ENCODE measurements around the gene LPCAT2.
"Not testable (repeated sequence)": the region's sequence is repeated elsewhere in the genome, so short reads cannot be mapped to it uniquely, and the experiment has no call there.

LPCAT2 gene

GRCh38 chr16:55576384-55576783 is 67.5 kb downstream of the LPCAT2 start:
- in situ Hi-C loops (cut with MboI; ENCODE audit: low sequenced_read_pairs) = no loop called here

DNA sequence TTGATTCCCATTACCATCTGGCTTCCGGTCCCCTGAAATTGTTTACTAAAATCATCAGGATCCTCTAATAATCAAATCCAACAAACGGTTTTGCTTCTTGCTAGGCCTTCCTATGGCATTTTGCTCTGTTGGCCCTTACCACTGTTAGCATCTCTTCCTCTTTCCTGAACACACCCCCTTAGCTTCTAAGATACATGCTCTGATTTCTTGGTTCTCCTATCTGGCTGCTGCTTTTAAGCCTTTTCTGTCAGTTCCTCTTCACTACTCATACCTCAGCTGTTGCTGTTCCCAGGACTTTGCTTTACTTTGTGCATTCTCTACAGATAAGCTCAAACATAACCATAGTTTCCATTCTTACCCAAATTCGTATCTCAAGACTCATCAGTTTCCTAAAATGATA is 69.0 kb downstream of the LPCAT2 start:
- in situ Hi-C loops (cut with MboI; ENCODE audit: low sequenced_read_pairs) = no loop called here

DNA sequence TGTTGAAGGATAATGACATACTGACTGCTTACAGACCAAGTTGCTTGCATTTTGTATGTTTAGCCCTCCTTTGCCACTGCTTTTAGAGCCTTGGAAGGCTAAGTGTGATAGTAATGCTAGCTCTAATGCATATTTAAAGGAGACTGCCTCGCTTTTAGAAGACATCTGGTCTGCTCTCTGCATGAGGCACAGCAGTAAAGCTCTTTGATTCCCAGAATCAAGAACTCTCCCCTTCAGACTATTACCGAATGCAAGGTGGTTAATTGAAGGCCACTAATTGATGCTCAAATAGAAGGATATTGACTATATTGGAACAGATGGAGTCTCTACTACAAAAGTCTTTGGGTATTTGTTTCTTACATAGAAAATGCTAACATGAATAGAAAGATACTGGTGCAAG is 76.8 kb downstream of the LPCAT2 start:
- in situ Hi-C loops (cut with MboI; ENCODE audit: low sequenced_read_pairs) = no loop called here

GRCh38 chr16:55588799-55589198 is 79.9 kb downstream of the LPCAT2 start:
- in situ Hi-C loops (cut with MboI; ENCODE audit: low sequenced_read_pairs) = no loop called here

DNA sequence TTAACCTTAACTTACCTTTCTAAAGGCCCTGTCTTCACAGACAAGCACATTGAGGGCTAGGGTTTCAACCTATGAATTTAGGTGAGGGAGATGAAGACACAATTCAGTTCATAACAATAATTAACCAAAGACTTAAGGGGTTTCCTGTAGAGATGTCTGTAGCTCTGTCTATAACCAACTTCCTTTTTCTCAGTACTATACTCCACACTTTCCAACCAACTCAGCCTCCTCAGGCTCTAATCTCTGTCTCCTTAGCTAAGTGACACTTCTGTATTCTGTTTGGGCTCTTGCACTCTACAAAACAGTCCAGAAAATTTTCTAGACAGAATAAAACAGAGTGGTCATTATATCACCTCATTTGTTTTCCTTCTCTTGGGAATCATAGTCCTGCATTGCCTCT is 83.4 kb downstream of the LPCAT2 start:
- in situ Hi-C loops (cut with MboI; ENCODE audit: low sequenced_read_pairs) = no loop called here

DNA sequence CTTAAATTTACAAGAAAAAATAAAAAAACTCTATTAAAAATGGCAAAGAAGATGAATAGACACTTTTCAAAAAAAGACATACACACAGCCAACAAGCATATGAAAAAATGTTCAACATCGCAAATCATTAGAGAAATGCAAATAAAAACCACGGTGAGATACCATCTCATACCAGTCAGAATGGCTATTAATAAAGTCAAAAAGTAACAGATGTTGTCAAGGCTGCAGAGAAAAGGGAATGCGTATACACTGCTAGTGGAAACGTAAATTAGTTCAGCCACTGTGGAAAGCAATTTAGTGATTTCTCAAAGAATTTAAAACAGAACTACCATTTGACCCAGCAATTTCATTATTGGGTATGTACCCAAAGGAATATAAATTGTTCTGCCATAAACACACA is 89.1 kb downstream of the LPCAT2 start:
- in situ Hi-C loops (cut with MboI; ENCODE audit: low sequenced_read_pairs) = no loop called here

DNA sequence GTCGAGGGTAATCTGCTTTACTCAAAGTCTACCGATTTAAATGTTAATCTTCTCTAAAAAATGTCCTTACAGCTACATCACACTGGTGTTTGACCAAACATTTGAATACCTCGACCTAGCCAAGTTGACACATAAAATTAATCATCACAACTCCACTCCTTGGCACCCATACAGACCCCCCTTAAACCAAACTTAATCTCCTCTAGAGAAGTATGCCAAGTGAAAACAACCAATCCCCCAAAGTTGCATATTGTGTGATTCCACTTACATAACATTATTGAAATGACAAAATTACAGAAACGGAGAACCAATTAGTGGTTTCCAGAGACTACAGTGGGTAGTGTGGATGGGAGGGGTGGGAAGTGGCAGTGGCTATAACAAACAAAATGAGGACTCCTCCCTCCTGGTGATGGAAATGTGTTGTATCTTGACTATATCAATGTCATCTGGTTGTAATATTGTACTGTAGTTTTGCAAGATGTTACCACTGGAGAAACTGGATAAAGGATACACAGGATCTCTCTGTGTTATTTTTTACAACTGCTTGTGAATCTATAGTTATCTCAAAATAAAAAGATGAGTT is 97.0 kb downstream of the LPCAT2 start:
- in situ Hi-C loops (cut with MboI; ENCODE audit: low sequenced_read_pairs) = no loop called here

GRCh38 chr16:55613613-55614335 is 104.9 kb downstream of the LPCAT2 start:
- in situ Hi-C loops (cut with MboI; ENCODE audit: low sequenced_read_pairs) = no loop called here

- in situ Hi-C loops (cut with MboI; ENCODE audit: low sequenced_read_pairs) = no loop called here
Measured at GRCh38 chr16:55615071-55615470, 106.2 kb downstream of the LPCAT2 start.

- in situ Hi-C loops (cut with MboI; ENCODE audit: low sequenced_read_pairs) = not testable (repeated sequence)
Measured at GRCh38 chr16:55615670-55616069, 106.8 kb downstream of the LPCAT2 start.

DNA sequence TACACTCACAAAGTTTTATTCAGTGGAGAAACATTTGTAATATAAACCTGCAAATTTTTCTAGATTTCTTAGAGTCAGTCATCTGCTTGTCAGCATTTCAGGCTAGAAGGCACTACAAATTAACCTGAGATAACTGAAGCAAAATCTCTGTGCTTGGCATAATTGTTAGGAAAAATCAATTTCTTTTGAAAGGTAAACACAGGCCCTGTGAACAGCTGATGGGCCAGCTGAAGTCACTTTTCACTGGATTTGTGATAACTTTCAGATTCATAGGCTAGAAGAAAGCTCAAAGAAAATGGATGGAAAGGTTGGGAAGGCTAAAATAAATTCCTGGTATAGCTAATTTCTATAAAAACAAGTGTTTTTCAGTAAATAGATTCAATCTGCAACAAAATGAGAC is 112.9 kb downstream of the LPCAT2 start:
- in situ Hi-C loops (cut with MboI; ENCODE audit: low sequenced_read_pairs) = no loop called here

DNA sequence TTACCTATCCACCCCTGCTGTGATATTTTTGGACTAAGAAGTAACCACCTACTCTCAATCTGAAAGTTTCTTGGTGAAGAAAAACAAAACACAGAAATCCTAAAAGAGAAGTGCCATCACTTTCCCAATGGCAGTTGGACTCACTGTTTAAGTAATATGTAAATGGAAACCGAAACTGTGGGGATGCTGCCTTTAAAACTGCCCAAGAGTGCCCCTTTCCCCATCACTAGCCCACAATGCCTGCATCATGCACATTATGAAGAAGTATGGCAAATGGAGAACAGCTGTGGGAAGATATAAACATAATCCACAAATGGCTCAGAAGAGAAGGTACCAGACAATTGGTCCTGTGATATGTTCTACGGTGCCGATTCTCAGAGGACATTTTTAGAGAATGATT is 113.4 kb downstream of the LPCAT2 start:
- in situ Hi-C loops (cut with MboI; ENCODE audit: low sequenced_read_pairs) = no loop called here

- in situ Hi-C loops (cut with MboI; ENCODE audit: low sequenced_read_pairs) = no loop called here
Measured at GRCh38 chr16:55622930-55623561, 114.2 kb downstream of the LPCAT2 start.

- in situ Hi-C loops (cut with MboI; ENCODE audit: low sequenced_read_pairs) = no loop called here
Measured at GRCh38 chr16:55623640-55624039, 114.8 kb downstream of the LPCAT2 start.

DNA sequence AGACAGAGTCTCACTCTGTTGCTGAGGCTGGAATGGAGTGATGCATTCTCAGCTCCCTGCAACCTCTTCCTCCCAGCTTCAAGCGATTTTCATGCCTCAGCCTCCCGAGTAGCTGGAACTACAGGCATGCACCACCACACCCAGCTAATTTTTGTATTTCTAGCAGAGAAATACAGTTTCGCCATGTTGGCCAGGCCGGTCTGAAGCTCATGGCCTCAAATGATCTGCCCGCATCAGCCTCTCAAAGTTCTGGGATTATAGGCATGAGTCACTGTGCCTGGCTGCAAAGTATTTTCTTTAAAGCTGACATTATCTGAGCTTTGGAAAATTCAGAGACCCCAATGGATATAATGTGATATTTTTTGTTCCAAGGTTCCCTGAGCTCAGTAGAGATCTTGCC is 115.8 kb downstream of the LPCAT2 start:
- in situ Hi-C loops (cut with MboI; ENCODE audit: low sequenced_read_pairs) = no loop called here

GRCh38 chr16:55625843-55626242 is 117.0 kb downstream of the LPCAT2 start:
- in situ Hi-C loops (cut with MboI; ENCODE audit: low sequenced_read_pairs) = no loop called here

- in situ Hi-C loops (cut with MboI; ENCODE audit: low sequenced_read_pairs) = no loop called here
Measured at GRCh38 chr16:55628306-55628968, 119.6 kb downstream of the LPCAT2 start.

DNA sequence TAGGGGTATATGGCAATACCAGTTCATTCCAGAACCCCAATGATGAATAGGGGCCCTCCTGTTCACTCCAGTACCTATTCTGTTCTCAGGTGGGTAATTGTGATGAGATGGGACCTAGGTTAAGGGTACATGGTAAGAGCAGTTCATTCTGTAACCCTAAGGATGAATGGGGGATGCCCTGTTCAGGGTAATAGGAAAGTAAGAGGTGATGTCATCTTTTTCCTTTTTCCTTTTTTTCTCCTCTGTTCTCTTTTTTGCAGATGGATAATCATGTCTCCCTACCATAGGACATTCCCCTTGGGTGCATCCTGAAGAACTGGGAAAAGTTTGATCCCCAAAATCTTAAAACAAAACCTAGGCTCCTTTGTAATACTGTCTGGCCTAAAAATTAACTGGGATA is 121.9 kb downstream of the LPCAT2 start:
- in situ Hi-C loops (cut with MboI; ENCODE audit: low sequenced_read_pairs) = no loop called here

GRCh38 chr16:55632259-55632658 is 123.4 kb downstream of the LPCAT2 start:
- in situ Hi-C loops (cut with MboI; ENCODE audit: low sequenced_read_pairs) = no loop called here

DNA sequence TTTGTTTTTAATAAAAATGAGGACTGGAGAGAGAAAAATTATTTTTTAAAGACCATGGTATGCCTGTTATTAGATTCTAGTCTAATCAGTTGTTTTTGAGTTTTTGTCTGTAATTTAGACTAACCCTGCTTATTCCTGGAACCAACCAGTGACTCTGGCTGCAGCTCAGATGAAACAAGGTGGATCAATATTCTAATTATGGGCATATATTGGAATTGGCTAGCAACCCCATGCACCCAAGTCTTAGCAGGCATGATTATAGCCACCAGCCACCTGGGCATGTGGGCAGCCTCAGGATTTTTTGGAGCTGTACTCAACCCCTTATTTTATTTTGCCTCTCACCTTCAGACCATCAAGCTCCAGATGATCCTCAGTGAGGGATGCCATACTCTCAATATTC is 125.3 kb downstream of the LPCAT2 start:
- in situ Hi-C loops (cut with MboI; ENCODE audit: low sequenced_read_pairs) = no loop called here
